Endothelial cell of umbilical vein (primary cell): Measurements from ENCODE around the gene NPNT. TPM values are rescaled to one million over a fixed set of nuclear protein-coding genes. Genes with fewer than 3 reads are reported as not detected.

Experiments
- BruUV-seq: library from RNA; stranded (reverse); fragments of 400-500 nt; replicated peaks from 2 replicates; lab custom pipeline; 2021; lab: Mats Ljungman, UMichigan
- CTCF ChIA-PET: fragments of 300-600, 350-600 bp; sonication (Branson Sonifier 250); formaldehyde crosslinking; loops from one replicate; lab custom pipeline; 2021; ENCODE audit warnings: antibody characterized with exemption, inconsistent platforms; lab: Charles Lee
- POLR2A ChIA-PET: fragments of 300-600, 350-600 bp; sonication (Branson Sonifier 250); formaldehyde crosslinking; loops from one replicate; lab custom pipeline; 2021; ENCODE audit warnings: antibody characterized with exemption, inconsistent platforms; lab: Charles Lee
- DNase-seq: peaks from one replicate; pipeline ENCODE4 v3.0.0-alpha.2; 2011; ENCODE audit warnings: low read depth, low spot score
- FAIRE-seq: peaks from 2 replicates; lab custom pipeline; 2011; peaks lifted over from hg19 to GRCh38; lab: Jason Lieb, UNC
- H2AFZ ChIP-seq: 2 replicates; pipeline ENCODE4 v1.6.0; 2012; ENCODE audit warnings: low read depth, low read length, control low read depth, inconsistent platforms
- H3K27ac ChIP-seq: 2 replicates; pipeline ENCODE4 v1.5.1; 2011; ENCODE audit warnings: low read depth, mild to moderate bottlenecking, control low read depth, low read length, moderate library complexity; ENCODE audit not compliant: insufficient read depth
- H3K27me3 ChIP-seq, 2 experiments: 2 replicates each; pipeline versions ENCODE4 v1.6.0 to v1.6.1; 2011; ENCODE audit warnings: low read length in 2 of 2, mixed read lengths in 1 of 2; ENCODE audit not compliant: control insufficient read depth in 2 of 2, insufficient read depth in 2 of 2
- H3K36me3 ChIP-seq, 2 experiments: 2 replicates in 1 of 2; 3 replicates in 1 of 2; pipeline ENCODE4 v1.5.1; 2011; ENCODE audit warnings: low read length in 2 of 2, mild to moderate bottlenecking in 1 of 2, moderate library complexity in 1 of 2; ENCODE audit not compliant: control insufficient read depth in 2 of 2, insufficient read depth in 2 of 2; ENCODE audit errors: extremely low read depth in 1 of 2
- H3K4me1 ChIP-seq: 3 replicates; pipeline ENCODE4 v1.5.1; 2011; ENCODE audit warnings: mild to moderate bottlenecking, low read length; ENCODE audit not compliant: control insufficient read depth, insufficient read depth; ENCODE audit errors: extremely low read depth
- H3K4me2 ChIP-seq: 2 replicates; pipeline ENCODE4 v1.6.1; 2011; ENCODE audit warnings: low read length, control low read depth, mixed read lengths; ENCODE audit not compliant: insufficient read depth
- H3K4me3 ChIP-seq, 3 experiments: fragments of 200-600 bp in 1 of 3; sonication (generic), shearing (Covaris generic) in 1 of 3; replicated peaks in 1 of 3; 2 replicates each; pipeline ENCODE4 v1.5.1; 2011 to 2016; ENCODE audit warnings: control low read depth in 3 of 3, low read length in 3 of 3, mild to moderate bottlenecking in 2 of 3, inconsistent platforms in 1 of 3, low read depth in 1 of 3, moderate library complexity in 1 of 3; ENCODE audit not compliant: insufficient read depth in 1 of 3
- H3K79me2 ChIP-seq: 2 replicates; pipeline ENCODE4 v1.6.0; 2012; ENCODE audit warnings: low read length, inconsistent platforms; ENCODE audit not compliant: control insufficient read depth, insufficient read depth
- H3K9ac ChIP-seq: replicated peaks from 2 replicates; pipeline ENCODE3; 2011; ENCODE audit warnings: low read length, control low read depth; ENCODE audit not compliant: insufficient read depth; ENCODE audit errors: extremely low read depth
- H3K9me1 ChIP-seq: replicated peaks from 3 replicates; pipeline ENCODE4 v1.6.0; 2011; ENCODE audit warnings: mild to moderate bottlenecking, low read length; ENCODE audit not compliant: control insufficient read depth, insufficient read depth; ENCODE audit errors: extremely low read depth
- H3K9me3 ChIP-seq: replicated peaks from 2 replicates; pipeline ENCODE4 v1.5.1; 2012; ENCODE audit warnings: low read length, inconsistent platforms; ENCODE audit not compliant: control insufficient read depth, insufficient read depth
- H4K20me1 ChIP-seq: replicated peaks from 2 replicates; pipeline ENCODE3; 2011; ENCODE audit warnings: mild to moderate bottlenecking, low read length; ENCODE audit not compliant: control insufficient read depth, insufficient read depth; ENCODE audit errors: extremely low read depth
- EZH2 ChIP-seq: IDR thresholded peaks from 2 replicates; pipeline ENCODE4 v1.6.1; 2012; ENCODE audit warnings: borderline replicate concordance, low read depth, mild to moderate bottlenecking, moderate library complexity, low read length, inconsistent platforms; ENCODE audit not compliant: severe bottlenecking
- FOS ChIP-seq: IDR thresholded peaks from 2 replicates; pipeline ENCODE4 v1.6.1; 2011; ENCODE audit warnings: mild to moderate bottlenecking, low read length, moderate library complexity, borderline replicate concordance; ENCODE audit not compliant: insufficient read depth
- GATA2 ChIP-seq: IDR thresholded peaks from 2 replicates; pipeline ENCODE4 v1.7.0; 2011; ENCODE audit warnings: low read depth, mild to moderate bottlenecking, moderate library complexity, mixed read lengths, low read length; ENCODE audit not compliant: insufficient read length, insufficient read depth
- JUN ChIP-seq: IDR thresholded peaks from 2 replicates; pipeline ENCODE4 v1.6.1; 2011; ENCODE audit warnings: borderline replicate concordance, low read depth; ENCODE audit not compliant: insufficient read length, insufficient read depth
- MYC ChIP-seq: IDR thresholded peaks from one replicate; pipeline ENCODE4 v1.6.1; 2011; ENCODE audit warnings: mild to moderate bottlenecking, low read depth, low read length
- POLR2A ChIP-seq: IDR thresholded peaks from 2 replicates; pipeline ENCODE4 v1.6.1; 2012; ENCODE audit warnings: low read depth, mild to moderate bottlenecking, control low read depth, low read length
- POLR2AphosphoS5 ChIP-seq: IDR thresholded peaks from 2 replicates; pipeline ENCODE4 v1.6.1; 2012; ENCODE audit warnings: low read depth, mild to moderate bottlenecking, control low read depth, low read length, moderate library complexity; ENCODE audit not compliant: insufficient read depth
- dilution Hi-C: fragments of 300-500 bp; cut with MboI; formaldehyde crosslinking; loops from one replicate; pipeline ENCODE4 v1.15.0; 2019; ENCODE audit warnings: low sequenced_read_pairs; ENCODE audit not compliant: extremely low pct_ligation_motif_present
- intact Hi-C: fragments of 100-400 bp; cut with micrococcal nuclease; formaldehyde crosslinking; loops from one replicate; pipeline ENCODE4 v1.10.0; 2022
- polyA plus RNA-seq, 4 experiments: library from polyadenylated mRNA; depleted of rRNA in 3 of 4; stranded (reverse) in 3 of 4; unstranded in 1 of 4; fragments of >200 nt; gene quantifications; 2 replicates each; pipeline versions ENCODE4 v1.2.1 to v1.2.3, GENCODE V29; 2011 to 2012; ENCODE audit warnings: missing spikeins in 1 of 4
- total RNA-seq: library from RNA; stranded (reverse); gene quantifications from 2 replicates; pipeline ENCODE4 v1.2.3, GENCODE V29; 2021
- TF ChIP-seq, protein P1 (sequence below), 2 donors: IDR thresholded peaks; 1 replicate in 1 of 2; 2 replicates in 1 of 2; pipeline ENCODE4 v1.5.1; 2011; ENCODE audit warnings: low read length in 2 of 2, mild to moderate bottlenecking in 2 of 2, moderate library complexity in 2 of 2, control low read depth in 1 of 2, inconsistent platforms in 1 of 2, low read depth in 1 of 2; ENCODE audit not compliant: insufficient read depth in 1 of 2; ENCODE audit errors: extremely low read depth in 1 of 2
- TF ChIP-seq, protein P2 (sequence below): IDR thresholded peaks from 2 replicates; pipeline ENCODE4 v1.6.1; 2011; ENCODE audit not compliant: insufficient read depth, insufficient read length

NPNT gene
- total and polyA plus RNA-seq, 2 donors (not counting 3 experiments of a cell fraction or from before 2014, with no cell fraction given) = not detected

DNA sequence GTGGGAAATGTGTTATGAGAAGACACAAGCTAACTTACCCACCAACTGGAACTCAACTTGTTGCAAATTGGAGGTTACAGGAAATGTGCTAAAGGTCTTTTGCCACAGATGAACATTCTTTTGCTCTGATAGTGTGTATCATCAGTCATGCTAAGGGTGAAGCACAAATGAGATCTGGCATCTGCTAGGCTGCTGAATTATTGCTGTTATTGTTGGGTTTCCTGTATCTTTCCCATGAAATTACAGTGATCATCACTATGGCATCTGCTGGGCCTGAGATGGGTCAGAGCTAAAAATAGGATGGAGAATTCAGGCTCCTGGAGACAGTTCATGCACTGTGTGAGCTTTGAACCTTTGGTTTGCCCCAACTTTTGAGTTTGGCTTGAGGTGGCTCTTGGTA lies 124.5 kb downstream of the NPNT start:
- dilution Hi-C loops (no loop called here), intact Hi-C loops (no loop called here)
- H3K9ac ChIP-seq = no peak overlapping the region
- DNase-seq = no peak
- H2AFZ ChIP-seq = no peak overlapping the region
- H4K20me1 ChIP-seq = no peaks in the 10 kb centered on the region
- FAIRE-seq = no peak
- H3K4me2 ChIP-seq = no peak overlapping the region
- CTCF ChIA-PET = no interaction called here
- no peak for TF ChIP-seq EZH2
- TF ChIP-seq, protein P1, sequence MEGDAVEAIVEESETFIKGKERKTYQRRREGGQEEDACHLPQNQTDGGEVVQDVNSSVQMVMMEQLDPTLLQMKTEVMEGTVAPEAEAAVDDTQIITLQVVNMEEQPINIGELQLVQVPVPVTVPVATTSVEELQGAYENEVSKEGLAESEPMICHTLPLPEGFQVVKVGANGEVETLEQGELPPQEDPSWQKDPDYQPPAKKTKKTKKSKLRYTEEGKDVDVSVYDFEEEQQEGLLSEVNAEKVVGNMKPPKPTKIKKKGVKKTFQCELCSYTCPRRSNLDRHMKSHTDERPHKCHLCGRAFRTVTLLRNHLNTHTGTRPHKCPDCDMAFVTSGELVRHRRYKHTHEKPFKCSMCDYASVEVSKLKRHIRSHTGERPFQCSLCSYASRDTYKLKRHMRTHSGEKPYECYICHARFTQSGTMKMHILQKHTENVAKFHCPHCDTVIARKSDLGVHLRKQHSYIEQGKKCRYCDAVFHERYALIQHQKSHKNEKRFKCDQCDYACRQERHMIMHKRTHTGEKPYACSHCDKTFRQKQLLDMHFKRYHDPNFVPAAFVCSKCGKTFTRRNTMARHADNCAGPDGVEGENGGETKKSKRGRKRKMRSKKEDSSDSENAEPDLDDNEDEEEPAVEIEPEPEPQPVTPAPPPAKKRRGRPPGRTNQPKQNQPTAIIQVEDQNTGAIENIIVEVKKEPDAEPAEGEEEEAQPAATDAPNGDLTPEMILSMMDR (IDR thresholded peaks at IDR 0.05; ENCODE audit: extremely low read depth in 1 of 2, insufficient read depth in 1 of 2, low read depth in 1 of 2, low read length in 2 of 2) = no peak
- no peak for TF ChIP-seq GATA2
- no peak for TF ChIP-seq JUN
- TF ChIP-seq, protein P2, sequence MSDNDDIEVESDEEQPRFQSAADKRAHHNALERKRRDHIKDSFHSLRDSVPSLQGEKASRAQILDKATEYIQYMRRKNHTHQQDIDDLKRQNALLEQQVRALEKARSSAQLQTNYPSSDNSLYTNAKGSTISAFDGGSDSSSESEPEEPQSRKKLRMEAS = no peak
- TF ChIP-seq POLR2AphosphoS5 = no peak
- no peak for TF ChIP-seq FOS
- TF ChIP-seq MYC = no peak
- no peak for TF ChIP-seq POLR2A
- no peaks in the 10 kb centered on the region for H3K36me3 ChIP-seq
- H3K4me3 ChIP-seq = no peak overlapping the region
- POLR2A ChIA-PET = no interaction called here
- no TSS peak for BruUV-seq
- no peaks in the 10 kb centered on the region for H3K9me3 ChIP-seq
- H3K79me2 ChIP-seq = no peaks in the 10 kb centered on the region
- H3K9me1 ChIP-seq = no peaks in the 10 kb centered on the region
- no peak overlapping the region for H3K27ac ChIP-seq
- no peaks in the 10 kb centered on the region for H3K4me1 ChIP-seq
- H3K27me3 ChIP-seq = no peaks in the 10 kb centered on the region

Other genes with a start within 250 kb of the NPNT start
- 19.5 and 19.7 TPM in 2 replicates for gene INTS12, start 186.8 kb upstream of the NPNT start, total RNA-seq
- gene INTS12, start 186.8 kb upstream of the NPNT start, polyA plus RNA-seq = 18.3 and 20.9 TPM in 2 replicates
- gene GSTCD, start 186.7 kb upstream of the NPNT start, total RNA-seq = 11.3 and 13.1 TPM in 2 replicates
- gene GSTCD, start 186.7 kb upstream of the NPNT start, polyA plus RNA-seq = 2.4 and 3.3 TPM in 2 replicates